PC-9 (cell line): Measurements from ENCODE around the gene GRM1. TPM values are rescaled to one million over a fixed set of nuclear protein-coding genes. Genes with fewer than 3 reads are reported as not detected.

Experiments used
- BruUV-seq: library from RNA; stranded (reverse); fragments of 400-500 nt; replicated peaks from 2 replicates; lab custom pipeline; 2021; lab: Mats Ljungman, UMichigan
- CTCF ChIA-PET: fragments of 300-600 bp; sonication (Branson Sonifier 250); formaldehyde crosslinking; loops from one replicate; lab custom pipeline; 2022; ENCODE audit warnings: antibody characterized with exemption; lab: Charles Lee
- POLR2A ChIA-PET: fragments of 300-600 bp; sonication (Branson Sonifier 250); formaldehyde crosslinking; loops from one replicate; lab custom pipeline; 2022; ENCODE audit warnings: antibody characterized with exemption; ENCODE audit not compliant: unreplicated experiment; lab: Charles Lee
- DNase-seq, 2 experiments: peaks; one replicate each; pipeline versions ENCODE4 v3.0.0 to v3.0.0-alpha.2; 2015 to 2022; ENCODE audit warnings: mixed read lengths in 1 of 2
- H2AFZ ChIP-seq: fragments of 200-600 bp; sonication (generic); 2 replicates; pipeline ENCODE4 v1.8.1; 2017; ENCODE audit warnings: antibody characterized with exemption
- H3F3A ChIP-seq: fragments of 200-600 bp; sonication (generic); 2 replicates; pipeline ENCODE4 v1.8.1; 2017; ENCODE audit warnings: antibody characterized with exemption, mild to moderate bottlenecking, low read depth; ENCODE audit not compliant: insufficient read depth
- H3K27ac ChIP-seq: fragments of 200-600 bp; sonication (generic); 2 replicates; pipeline ENCODE4 v1.6.1; 2016; ENCODE audit warnings: mixed run types
- H3K27me3 ChIP-seq: fragments of 200-600 bp; sonication (generic); 2 replicates; pipeline ENCODE4 v1.6.1; 2016; ENCODE audit warnings: low read depth, mixed run types; ENCODE audit not compliant: insufficient read depth
- H3K36me3 ChIP-seq: fragments of 200-600 bp; sonication (generic); 2 replicates; pipeline ENCODE4 v1.6.1; 2016; ENCODE audit warnings: low read depth, mixed run types
- H3K4me1 ChIP-seq: fragments of 200-600 bp; sonication (generic); replicated peaks from 2 replicates; pipeline ENCODE4 v1.6.1; 2016; ENCODE audit warnings: mixed run types; ENCODE audit not compliant: insufficient read depth
- H3K4me2 ChIP-seq: fragments of 200-600 bp; sonication (generic); 2 replicates; pipeline ENCODE4 v1.6.1; 2017; ENCODE audit warnings: mixed run types
- H3K4me3 ChIP-seq: fragments of 200-600 bp; sonication (generic); 2 replicates; pipeline ENCODE4 v1.6.1; 2016; ENCODE audit warnings: mixed run types
- H3K79me2 ChIP-seq: fragments of 200-600 bp; sonication (generic); 2 replicates; pipeline ENCODE4 v1.6.1; 2017; ENCODE audit warnings: low read depth, mixed run types
- H3K9me2 ChIP-seq: fragments of 200-600 bp; sonication (generic); 2 replicates; pipeline ENCODE4 v1.8.1; 2017; ENCODE audit warnings: mild to moderate bottlenecking; ENCODE audit not compliant: insufficient read depth
- H3K9me3 ChIP-seq: fragments of 200-600 bp; sonication (generic); 2 replicates; pipeline ENCODE4 v1.8.1; 2016; ENCODE audit warnings: low read depth; ENCODE audit not compliant: insufficient read depth
- H4K20me1 ChIP-seq: fragments of 200-600 bp; sonication (generic); 2 replicates; pipeline ENCODE4 v1.8.1; 2017; ENCODE audit not compliant: insufficient read depth
- EZH2 ChIP-seq: fragments of 200-600 bp; sonication (generic); IDR thresholded peaks from 2 replicates; pipeline ENCODE4 v1.8.0; 2017; ENCODE audit warnings: antibody characterized with exemption, low read depth
- intact Hi-C: fragments of 100-400 bp; cut with micrococcal nuclease; formaldehyde crosslinking; loops from one replicate; pipeline ENCODE4 v1.10.0; 2022; ENCODE audit not compliant: unreplicated experiment
- total RNA-seq: library from RNA; stranded (reverse); gene quantifications from 2 replicates; pipeline ENCODE4 v1.2.3, GENCODE V29; 2021
- TF ChIP-seq, protein P1 (sequence below): fragments of 200-600 bp; sonication (generic); conservative IDR thresholded peaks from 2 replicates; pipeline ENCODE4 v1.6.1; 2017; ENCODE audit warnings: mixed run types, antibody characterized with exemption, mild to moderate bottlenecking, moderate library complexity

Gene GRM1
- total RNA-seq, 1 experiment from 2014 or later: 0.26 TPM

DNA sequence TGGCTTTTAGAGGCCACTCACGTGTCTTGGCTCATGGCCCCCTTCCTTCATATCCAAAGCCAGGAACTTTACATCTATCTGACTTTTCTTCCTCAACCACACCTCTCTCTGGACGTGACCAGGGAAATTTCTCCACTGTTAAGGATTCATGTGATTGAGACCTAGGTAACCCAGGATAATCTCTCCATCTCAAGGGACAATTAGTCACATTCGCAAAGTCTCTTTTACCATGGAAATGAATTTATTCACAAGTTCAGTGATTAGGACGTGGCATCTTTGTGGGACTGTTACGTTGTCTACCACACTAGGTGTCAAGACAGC, 287.3 kb downstream of the GRM1 start:
- H3K9me3 ChIP-seq: no peaks in the 10 kb centered on the region
- POLR2A ChIA-PET: no interaction called here
- no peaks in the 10 kb centered on the region for H3K36me3 ChIP-seq
- no peaks in the 10 kb centered on the region for H3F3A ChIP-seq
- no peaks in the 10 kb centered on the region for H3K79me2 ChIP-seq
- no peaks in the 10 kb centered on the region for H4K20me1 ChIP-seq
- no peak overlapping the region for H3K27ac ChIP-seq
- no peaks in the 10 kb centered on the region for H3K27me3 ChIP-seq
- intact Hi-C loops: no loop called here
- no peak for DNase-seq
- no peaks in the 10 kb centered on the region for H3K4me1 ChIP-seq
- CTCF ChIA-PET: no interaction called here
- no peaks in the 10 kb centered on the region for H3K9me2 ChIP-seq
- no peak overlapping the region for H2AFZ ChIP-seq
- H3K4me3 ChIP-seq: no peak overlapping the region
- no peak overlapping the region for H3K4me2 ChIP-seq
- BruUV-seq: no TSS peak
- TF ChIP-seq, protein P1, sequence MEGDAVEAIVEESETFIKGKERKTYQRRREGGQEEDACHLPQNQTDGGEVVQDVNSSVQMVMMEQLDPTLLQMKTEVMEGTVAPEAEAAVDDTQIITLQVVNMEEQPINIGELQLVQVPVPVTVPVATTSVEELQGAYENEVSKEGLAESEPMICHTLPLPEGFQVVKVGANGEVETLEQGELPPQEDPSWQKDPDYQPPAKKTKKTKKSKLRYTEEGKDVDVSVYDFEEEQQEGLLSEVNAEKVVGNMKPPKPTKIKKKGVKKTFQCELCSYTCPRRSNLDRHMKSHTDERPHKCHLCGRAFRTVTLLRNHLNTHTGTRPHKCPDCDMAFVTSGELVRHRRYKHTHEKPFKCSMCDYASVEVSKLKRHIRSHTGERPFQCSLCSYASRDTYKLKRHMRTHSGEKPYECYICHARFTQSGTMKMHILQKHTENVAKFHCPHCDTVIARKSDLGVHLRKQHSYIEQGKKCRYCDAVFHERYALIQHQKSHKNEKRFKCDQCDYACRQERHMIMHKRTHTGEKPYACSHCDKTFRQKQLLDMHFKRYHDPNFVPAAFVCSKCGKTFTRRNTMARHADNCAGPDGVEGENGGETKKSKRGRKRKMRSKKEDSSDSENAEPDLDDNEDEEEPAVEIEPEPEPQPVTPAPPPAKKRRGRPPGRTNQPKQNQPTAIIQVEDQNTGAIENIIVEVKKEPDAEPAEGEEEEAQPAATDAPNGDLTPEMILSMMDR: no peak
- TF ChIP-seq EZH2: no peak

DNA sequence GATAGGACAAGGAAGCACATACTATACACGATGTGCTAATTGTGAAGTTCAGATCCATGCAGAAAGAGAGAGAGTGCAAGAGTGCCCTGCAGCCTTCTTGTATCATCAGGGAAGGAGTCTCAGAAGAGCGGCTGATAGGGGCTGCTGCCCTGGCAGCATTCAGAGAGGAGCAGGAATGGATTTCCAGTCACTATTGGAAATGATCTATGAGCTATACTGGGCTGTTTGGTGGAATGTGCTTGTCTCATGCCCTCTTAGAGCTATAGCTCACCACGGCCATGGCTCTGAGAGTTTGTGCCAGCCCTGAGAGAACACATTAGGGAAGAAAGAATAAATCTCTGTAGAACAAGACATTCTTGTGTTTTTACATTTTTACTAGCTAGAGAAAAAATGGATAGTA, 302.2 kb downstream of the GRM1 start:
- Histone ChIP-seq H3K79me2 (no peaks in the 10 kb centered on the region), H4K20me1 (no peaks in the 10 kb centered on the region), H3K9me2 (no peaks in the 10 kb centered on the region), H3K4me3 (no peak overlapping the region), H3K36me3 (no peaks in the 10 kb centered on the region), H2AFZ (no peak overlapping the region), H3K27ac (no peak overlapping the region), H3K4me1 (no peaks in the 10 kb centered on the region), H3K4me2 (no peak overlapping the region), H3F3A (no peaks in the 10 kb centered on the region), H3K9me3 (no peaks in the 10 kb centered on the region), H3K27me3 (no peaks in the 10 kb centered on the region)
- BruUV-seq: no TSS peak
- intact Hi-C loops: no loop called here
- TF ChIP-seq EZH2: no peak
- TF ChIP-seq, protein P1: no peak
- ChIA-PET POLR2A (no interaction called here), CTCF (no interaction called here)
- no peak for DNase-seq

DNA sequence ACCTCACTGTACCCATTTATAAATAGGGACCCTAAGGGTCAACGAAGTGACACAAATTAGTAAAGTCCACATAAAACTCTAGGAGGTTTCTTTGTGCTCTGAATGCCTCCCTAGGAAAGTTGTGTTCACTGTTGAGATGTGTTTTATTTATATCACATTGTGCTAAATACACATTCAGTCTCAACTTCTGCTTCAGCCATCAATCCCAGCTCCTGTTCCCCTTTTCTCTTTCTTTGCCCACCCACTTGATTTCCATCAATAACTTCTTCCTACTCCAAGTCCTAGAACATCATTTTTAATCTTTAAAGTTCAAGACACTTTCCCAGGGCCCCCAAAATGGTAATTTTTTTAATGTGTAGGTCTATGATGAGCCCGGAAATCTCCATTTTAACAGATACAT, 306.5 kb downstream of the GRM1 start:
- Histone ChIP-seq H3K9me3 (peaks cover 3% of the 10 kb centered on the region; the same call in 1 of the 2 replicates), H3K27me3 (no peaks in the 10 kb centered on the region), H3K4me1 (peaks cover 13% of the 10 kb centered on the region), H3F3A (no peaks in the 10 kb centered on the region), H4K20me1 (no peaks in the 10 kb centered on the region), H3K4me2 (no peak overlapping the region), H3K36me3 (no peaks in the 10 kb centered on the region), H3K79me2 (no peaks in the 10 kb centered on the region), H3K27ac (no peak overlapping the region), H2AFZ (no peak overlapping the region), H3K9me2 (no peaks in the 10 kb centered on the region), H3K4me3 (no peak overlapping the region)
- no peak for TF ChIP-seq EZH2
- TF ChIP-seq, protein P1: no peak
- CTCF ChIA-PET: no interaction called here
- POLR2A ChIA-PET: no interaction called here
- intact Hi-C loops: no loop called here
- no peak for DNase-seq
- no TSS peak for BruUV-seq
